Stomach (tissue), 4 donors: Measurements from ENCODE around the gene TIGD4.

Experiments used
- POLR2A ChIP-seq, 4 donors: fragments of 450-650 bp; IDR thresholded peaks; one replicate each; pipeline ENCODE4 v1.6.1; 2016; ENCODE audit warnings: antibody characterized with exemption in 4 of 4, control low read depth in 2 of 4, mild to moderate bottlenecking in 1 of 4, moderate library complexity in 1 of 4
- POLR2AphosphoS5 ChIP-seq, 3 donors: sonication (generic); formaldehyde crosslinking; IDR thresholded peaks; one replicate each; pipeline ENCODE4 v1.6.1; 2016; ENCODE audit warnings: antibody characterized with exemption in 3 of 3
- TF ChIP-seq, protein P1 (sequence below), 7 experiments: fragments of 450-650 bp in 4 of 7; fragments of 200-600 bp in 3 of 7; sonication (generic) in 3 of 7; IDR thresholded peaks; one replicate each; pipeline ENCODE4 v1.5.1; 2016 to 2019; ENCODE audit warnings: antibody characterized with exemption in 7 of 7, control low read depth in 2 of 7, mild to moderate bottlenecking in 1 of 7

DNA sequence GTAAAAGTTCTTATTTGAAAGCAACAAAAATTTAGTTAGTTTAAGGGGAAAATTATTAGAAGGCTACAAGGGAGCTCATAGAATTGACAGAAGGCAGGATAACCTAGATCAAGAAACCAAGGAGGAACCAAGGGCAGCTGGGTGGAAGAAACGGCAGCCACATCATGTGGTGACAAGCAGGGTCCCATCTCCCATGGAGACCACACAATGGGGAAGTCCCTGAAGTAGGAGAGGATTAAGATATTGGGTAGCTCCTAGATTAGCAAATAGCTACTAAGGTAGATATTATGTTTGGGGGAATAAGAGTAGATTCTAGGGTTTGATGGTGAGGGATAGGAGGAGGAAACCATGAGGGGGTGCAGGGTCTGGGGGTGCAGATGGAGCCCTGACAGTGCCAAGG, 51.7 kb downstream of the TIGD4 start:
- TF ChIP-seq, protein P1, sequence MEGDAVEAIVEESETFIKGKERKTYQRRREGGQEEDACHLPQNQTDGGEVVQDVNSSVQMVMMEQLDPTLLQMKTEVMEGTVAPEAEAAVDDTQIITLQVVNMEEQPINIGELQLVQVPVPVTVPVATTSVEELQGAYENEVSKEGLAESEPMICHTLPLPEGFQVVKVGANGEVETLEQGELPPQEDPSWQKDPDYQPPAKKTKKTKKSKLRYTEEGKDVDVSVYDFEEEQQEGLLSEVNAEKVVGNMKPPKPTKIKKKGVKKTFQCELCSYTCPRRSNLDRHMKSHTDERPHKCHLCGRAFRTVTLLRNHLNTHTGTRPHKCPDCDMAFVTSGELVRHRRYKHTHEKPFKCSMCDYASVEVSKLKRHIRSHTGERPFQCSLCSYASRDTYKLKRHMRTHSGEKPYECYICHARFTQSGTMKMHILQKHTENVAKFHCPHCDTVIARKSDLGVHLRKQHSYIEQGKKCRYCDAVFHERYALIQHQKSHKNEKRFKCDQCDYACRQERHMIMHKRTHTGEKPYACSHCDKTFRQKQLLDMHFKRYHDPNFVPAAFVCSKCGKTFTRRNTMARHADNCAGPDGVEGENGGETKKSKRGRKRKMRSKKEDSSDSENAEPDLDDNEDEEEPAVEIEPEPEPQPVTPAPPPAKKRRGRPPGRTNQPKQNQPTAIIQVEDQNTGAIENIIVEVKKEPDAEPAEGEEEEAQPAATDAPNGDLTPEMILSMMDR (IDR thresholded peaks at IDR 0.05): no peak
- TF ChIP-seq POLR2AphosphoS5 (IDR thresholded peaks at IDR 0.05): no peak
- TF ChIP-seq POLR2A (IDR thresholded peaks at IDR 0.05): no peak
